Measurements from ENCODE around the gene AMD1. TPM values are rescaled to one million over a fixed set of nuclear protein-coding genes. Genes with fewer than 3 reads are reported as not detected.

AMD1 gene
- total RNA-seq, 1 donor from 2014 or later, result 170 TPM

DNA sequence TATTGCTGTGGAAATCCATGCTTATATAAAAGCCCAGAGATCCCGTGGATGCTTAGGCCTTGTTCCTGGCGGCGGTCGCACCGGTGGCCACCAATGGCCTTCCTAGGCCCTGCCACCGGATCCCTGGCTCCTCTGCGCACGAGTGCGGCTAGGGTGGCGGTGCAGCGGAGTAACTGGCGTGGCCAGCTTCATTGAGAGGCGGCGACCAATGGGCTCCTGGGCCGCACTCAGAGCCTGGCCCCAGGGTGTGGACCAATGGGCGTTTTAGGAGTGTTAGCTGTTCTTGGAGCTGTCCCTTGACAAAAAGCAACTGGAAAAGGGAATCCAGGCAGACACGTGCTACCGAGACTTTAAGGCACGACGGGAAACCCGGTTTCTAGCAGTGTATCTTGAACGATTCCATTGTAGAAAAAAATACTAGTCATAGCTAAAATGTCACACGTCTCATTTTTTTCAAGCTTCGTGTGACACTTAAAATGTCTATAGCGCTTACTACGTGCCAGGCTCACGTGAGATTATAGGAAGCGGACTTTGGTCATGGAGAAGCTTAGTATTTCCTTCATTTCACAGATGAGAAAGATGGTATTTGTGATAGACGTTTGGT, 1.7 kb downstream of the AMD1 start:
- H3K4me3 ChIP-seq (ENCODE audit: low read depth, low read length), result peak overlapping the region; percentile 89
- TF ChIP-seq, protein P1, sequence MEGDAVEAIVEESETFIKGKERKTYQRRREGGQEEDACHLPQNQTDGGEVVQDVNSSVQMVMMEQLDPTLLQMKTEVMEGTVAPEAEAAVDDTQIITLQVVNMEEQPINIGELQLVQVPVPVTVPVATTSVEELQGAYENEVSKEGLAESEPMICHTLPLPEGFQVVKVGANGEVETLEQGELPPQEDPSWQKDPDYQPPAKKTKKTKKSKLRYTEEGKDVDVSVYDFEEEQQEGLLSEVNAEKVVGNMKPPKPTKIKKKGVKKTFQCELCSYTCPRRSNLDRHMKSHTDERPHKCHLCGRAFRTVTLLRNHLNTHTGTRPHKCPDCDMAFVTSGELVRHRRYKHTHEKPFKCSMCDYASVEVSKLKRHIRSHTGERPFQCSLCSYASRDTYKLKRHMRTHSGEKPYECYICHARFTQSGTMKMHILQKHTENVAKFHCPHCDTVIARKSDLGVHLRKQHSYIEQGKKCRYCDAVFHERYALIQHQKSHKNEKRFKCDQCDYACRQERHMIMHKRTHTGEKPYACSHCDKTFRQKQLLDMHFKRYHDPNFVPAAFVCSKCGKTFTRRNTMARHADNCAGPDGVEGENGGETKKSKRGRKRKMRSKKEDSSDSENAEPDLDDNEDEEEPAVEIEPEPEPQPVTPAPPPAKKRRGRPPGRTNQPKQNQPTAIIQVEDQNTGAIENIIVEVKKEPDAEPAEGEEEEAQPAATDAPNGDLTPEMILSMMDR (IDR thresholded peaks at IDR 0.05; ENCODE audit: insufficient read depth, low read length, severe bottlenecking), result no peak
- FAIRE-seq (no peak), DNase-seq (ENCODE audit: low read depth) (peak; percentile 78)
- no peaks in the 10 kb centered on the region for H3K36me3 ChIP-seq (ENCODE audit: control insufficient read depth, insufficient read depth, low read length)
- H3K27me3 ChIP-seq (ENCODE audit: control insufficient read depth, insufficient read depth, low read length), result no peaks in the 10 kb centered on the region

GRCh38 chr6:110876806-110877564, 2.4 kb downstream of the AMD1 start:
- DNase-seq (ENCODE audit: low read depth) (peak; percentile 17), FAIRE-seq (no peak)
- no peaks in the 10 kb centered on the region for H3K36me3 ChIP-seq (ENCODE audit: control insufficient read depth, insufficient read depth, low read length)
- TF ChIP-seq, protein P1 (IDR thresholded peaks at IDR 0.05; ENCODE audit: insufficient read depth, low read length, severe bottlenecking), result no peak
- H3K4me3 ChIP-seq (ENCODE audit: low read depth, low read length), result peak overlapping the region; percentile 89
- no peaks in the 10 kb centered on the region for H3K27me3 ChIP-seq (ENCODE audit: control insufficient read depth, insufficient read depth, low read length)

- Histone ChIP-seq H3K27me3 (ENCODE audit: control insufficient read depth, insufficient read depth, low read length) (no peaks in the 10 kb centered on the region), H3K36me3 (ENCODE audit: control insufficient read depth, insufficient read depth, low read length) (no peaks in the 10 kb centered on the region), H3K4me3 (ENCODE audit: low read depth, low read length) (peak overlapping the region; percentile 89)
- TF ChIP-seq, protein P1 (IDR thresholded peaks at IDR 0.05; ENCODE audit: insufficient read depth, low read length, severe bottlenecking), result no peak
- DNase-seq (ENCODE audit: low read depth) (no peak), FAIRE-seq (no peak)
These were observed 3.0 kb downstream of the AMD1 start for GRCh38 chr6:110877569-110877968.

- TF ChIP-seq, protein P1 (IDR thresholded peaks at IDR 0.05; ENCODE audit: insufficient read depth, low read length, severe bottlenecking), result peak; percentile 47
- Histone ChIP-seq H3K4me3 (ENCODE audit: low read depth, low read length) (no peak overlapping the region), H3K36me3 (ENCODE audit: control insufficient read depth, insufficient read depth, low read length) (no peaks in the 10 kb centered on the region), H3K27me3 (ENCODE audit: control insufficient read depth, insufficient read depth, low read length) (no peaks in the 10 kb centered on the region)
- DNase-seq (ENCODE audit: low read depth) (peak; percentile 30), FAIRE-seq (no peak)
These were observed 4.4 kb downstream of the AMD1 start for GRCh38 chr6:110878751-110879522.

GRCh38 chr6:110880651-110881050, 6.1 kb downstream of the AMD1 start:
- TF ChIP-seq, protein P1 (IDR thresholded peaks at IDR 0.05; ENCODE audit: insufficient read depth, low read length, severe bottlenecking), result no peak
- DNase-seq (ENCODE audit: low read depth), result no peak
- no peaks in the 10 kb centered on the region for H3K36me3 ChIP-seq (ENCODE audit: control insufficient read depth, insufficient read depth, low read length)
- H3K27me3 ChIP-seq (ENCODE audit: control insufficient read depth, insufficient read depth, low read length), result no peaks in the 10 kb centered on the region
- H3K4me3 ChIP-seq (ENCODE audit: low read depth, low read length), result no peak overlapping the region
- FAIRE-seq, result no peak

Measured in bronchial epithelial cell (primary cell).